Measurements from ENCODE around the gene LONP2.

GRCh38 chr16:48329138-48329537 lies 85.0 kb downstream of the LONP2 start:
- no peak for TF ChIP-seq CEBPB (IDR thresholded peaks at IDR 0.05; ENCODE audit: low read depth)
- TF ChIP-seq SP1 (IDR thresholded peaks at IDR 0.05; ENCODE audit: low read depth) = no peak
- TF ChIP-seq CTCF (IDR thresholded peaks at IDR 0.05 in 2 of 3, conservative IDR thresholded peaks at IDR 0.05 in 1 of 3; ENCODE audit: borderline replicate concordance in 1 of 3, insufficient read depth in 1 of 3, low read depth in 2 of 3, low read length in 2 of 3) = no peak
- TF ChIP-seq ZNF274 (IDR thresholded peaks at IDR 0.05; ENCODE audit: low read depth, low read length) = no peak
- TF ChIP-seq TCF7L2 (IDR thresholded peaks at IDR 0.05; ENCODE audit: borderline replicate concordance, extremely low read depth, insufficient read depth, insufficient read length) = no peak
- no peak for TF ChIP-seq ZFX (IDR thresholded peaks at IDR 0.05)
- TF ChIP-seq MAX (IDR thresholded peaks at IDR 0.05) = no peak
- TF ChIP-seq ELF1 (IDR thresholded peaks at IDR 0.05; ENCODE audit: borderline replicate concordance, low read depth) = no peak

All from HCT116 (cell line).